OCI-M2 (cell line): ENCODE data around the gene PPP3CA.
"Not testable (repeated sequence)": the region's sequence is repeated elsewhere in the genome, so short reads cannot be mapped to it uniquely, and the experiment has no call there.

Experiments
- DNase-seq: peaks from one replicate; lab custom pipeline; 2025; ENCODE audit not compliant: unreplicated experiment; lab: John Stamatoyannopoulos, UW

PPP3CA gene

GRCh38 chr4:101114936-101115372 lies 232.4 kb downstream of the PPP3CA start:
- no peak for DNase-seq

- DNase-seq, result no peak
Observed at GRCh38 chr4:101104312-101105052, 242.8 kb downstream of the PPP3CA start.

GRCh38 chr4:101103381-101104142 lies 243.8 kb downstream of the PPP3CA start:
- no peak for DNase-seq

GRCh38 chr4:101102114-101102742 lies 245.1 kb downstream of the PPP3CA start:
- DNase-seq, result no peak

GRCh38 chr4:101101072-101101471 lies 246.3 kb downstream of the PPP3CA start:
- no peak for DNase-seq

GRCh38 chr4:101098666-101099400 lies 248.5 kb downstream of the PPP3CA start:
- DNase-seq, result no peak

- DNase-seq, result not testable (repeated sequence)
Observed at GRCh38 chr4:101092609-101093008, 254.7 kb downstream of the PPP3CA start.

- DNase-seq, result no peak
Observed at GRCh38 chr4:101089168-101089567, 258.2 kb downstream of the PPP3CA start.

GRCh38 chr4:101086801-101087586 lies 260.3 kb downstream of the PPP3CA start:
- no peak for DNase-seq

- DNase-seq, result no peak
Observed at GRCh38 chr4:101083131-101083530, 264.2 kb downstream of the PPP3CA start.

GRCh38 chr4:101081695-101082369 lies 265.5 kb downstream of the PPP3CA start:
- no peak for DNase-seq

- DNase-seq, result no peak
Observed at GRCh38 chr4:101081166-101081565, 266.2 kb downstream of the PPP3CA start.

GRCh38 chr4:101078950-101079349 lies 268.4 kb downstream of the PPP3CA start:
- no peak for DNase-seq

- DNase-seq, result no peak
Observed at GRCh38 chr4:101076032-101076431, 271.3 kb downstream of the PPP3CA start.

- no peak for DNase-seq
Observed at GRCh38 chr4:101075536-101075935, 271.8 kb downstream of the PPP3CA start.

- DNase-seq, result no peak
Observed at GRCh38 chr4:101074326-101074725, 273.0 kb downstream of the PPP3CA start.

GRCh38 chr4:101071241-101071640 lies 276.1 kb downstream of the PPP3CA start:
- no peak for DNase-seq

- no peak for DNase-seq
Observed at GRCh38 chr4:101068115-101068514, 279.2 kb downstream of the PPP3CA start.

GRCh38 chr4:101067383-101067782 lies 279.9 kb downstream of the PPP3CA start:
- no peak for DNase-seq

- no peak for DNase-seq
Observed at GRCh38 chr4:101066626-101067170, 280.6 kb downstream of the PPP3CA start.
